ENCODE measurements around the gene ACTR1A. TPM values are rescaled to one million over a fixed set of nuclear protein-coding genes. Genes with fewer than 3 reads are reported as not detected.

The ACTR1A gene
- total RNA-seq, 4 donors from 2014 or later = 212 to 261 (median 252) TPM

DNA sequence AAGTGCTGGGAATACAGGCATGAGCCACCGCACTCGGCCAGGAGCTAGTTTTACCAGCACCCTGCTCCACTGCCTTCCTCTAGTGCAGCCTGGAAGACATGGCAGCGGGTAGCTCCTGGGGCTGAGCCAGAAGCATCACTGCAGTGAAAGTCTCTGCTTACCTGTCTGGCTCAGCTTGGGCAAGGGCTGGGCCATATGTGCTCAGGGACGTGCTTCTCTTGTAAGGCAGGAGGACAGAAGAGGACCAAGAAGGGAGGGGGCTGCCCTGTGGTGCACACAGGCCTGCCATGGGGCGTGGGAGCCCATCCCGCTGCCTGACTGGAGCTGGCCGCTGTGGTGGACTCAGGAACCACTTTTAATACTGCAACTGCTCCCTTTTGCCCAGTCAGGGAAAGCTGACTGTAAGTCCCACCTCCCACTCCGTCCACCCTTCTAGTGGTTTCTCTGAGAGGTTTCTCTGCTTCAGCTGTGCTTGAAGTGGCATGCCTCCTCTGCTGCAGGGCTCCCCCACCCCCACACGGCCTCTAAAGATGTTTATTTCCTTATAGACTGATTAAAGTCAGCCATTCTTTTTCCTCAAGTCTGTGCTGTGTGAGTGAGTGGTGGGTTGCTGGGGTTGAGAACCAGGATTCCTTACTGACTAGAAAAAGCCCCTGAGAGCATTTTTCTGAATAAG lies 25.9 kb downstream of the ACTR1A start:
- TF ChIP-seq, protein P1, sequence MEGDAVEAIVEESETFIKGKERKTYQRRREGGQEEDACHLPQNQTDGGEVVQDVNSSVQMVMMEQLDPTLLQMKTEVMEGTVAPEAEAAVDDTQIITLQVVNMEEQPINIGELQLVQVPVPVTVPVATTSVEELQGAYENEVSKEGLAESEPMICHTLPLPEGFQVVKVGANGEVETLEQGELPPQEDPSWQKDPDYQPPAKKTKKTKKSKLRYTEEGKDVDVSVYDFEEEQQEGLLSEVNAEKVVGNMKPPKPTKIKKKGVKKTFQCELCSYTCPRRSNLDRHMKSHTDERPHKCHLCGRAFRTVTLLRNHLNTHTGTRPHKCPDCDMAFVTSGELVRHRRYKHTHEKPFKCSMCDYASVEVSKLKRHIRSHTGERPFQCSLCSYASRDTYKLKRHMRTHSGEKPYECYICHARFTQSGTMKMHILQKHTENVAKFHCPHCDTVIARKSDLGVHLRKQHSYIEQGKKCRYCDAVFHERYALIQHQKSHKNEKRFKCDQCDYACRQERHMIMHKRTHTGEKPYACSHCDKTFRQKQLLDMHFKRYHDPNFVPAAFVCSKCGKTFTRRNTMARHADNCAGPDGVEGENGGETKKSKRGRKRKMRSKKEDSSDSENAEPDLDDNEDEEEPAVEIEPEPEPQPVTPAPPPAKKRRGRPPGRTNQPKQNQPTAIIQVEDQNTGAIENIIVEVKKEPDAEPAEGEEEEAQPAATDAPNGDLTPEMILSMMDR (IDR thresholded peaks at IDR 0.05 in 4 of 5, conservative IDR thresholded peaks at IDR 0.05 in 1 of 5) = no peak
- TF ChIP-seq POLR2A (IDR thresholded peaks at IDR 0.05) = no peak
- Histone ChIP-seq H3K27me3 (no peaks in the 10 kb centered on the region), H3K4me3 (no peak overlapping the region), H3K27ac (no peak overlapping the region), H3K4me1 (no peaks in the 10 kb centered on the region), H3K9me3 (no peaks in the 10 kb centered on the region), H3K36me3 (peaks cover 0 to 31% of the 10 kb centered on the region in 2 donors)
- intact Hi-C loops (cut with DNase I; ENCODE audit: low total_unique reads) = loop anchor here (5.0 kb wide), 1 partner anchor 54 kb away; the partner anchor contains the start of gene FBXL15
- no peak for ATAC-seq
- in situ Hi-C loops (cut with MboI; ENCODE audit: low sequenced_read_pairs in 4 of 4) = no loop called here
- DNase-seq = no peak

- H3K27me3 ChIP-seq = no peaks in the 10 kb centered on the region
- intact Hi-C loops (cut with DNase I; ENCODE audit: low total_unique reads) (loop anchor here (5.0 kb wide), 1 partner anchor 53 kb away; the partner anchor contains the start of gene FBXL15), in situ Hi-C loops (cut with MboI; ENCODE audit: low sequenced_read_pairs in 4 of 4) (no loop called here)
- H3K9me3 ChIP-seq = no peaks in the 10 kb centered on the region
- DNase-seq = no peak
- H3K4me3 ChIP-seq = no peak overlapping the region
- H3K4me1 ChIP-seq = no peaks in the 10 kb centered on the region
- no peak overlapping the region for H3K27ac ChIP-seq
- no peak for ATAC-seq
- peaks cover 0 to 20% of the 10 kb centered on the region in 2 donors for H3K36me3 ChIP-seq
- no peak for TF ChIP-seq POLR2A (IDR thresholded peaks at IDR 0.05)
- TF ChIP-seq, protein P1 (IDR thresholded peaks at IDR 0.05 in 4 of 5, conservative IDR thresholded peaks at IDR 0.05 in 1 of 5) = no peak
Measured at GRCh38 chr10:102475451-102476040, 27.0 kb downstream of the ACTR1A start.

DNA sequence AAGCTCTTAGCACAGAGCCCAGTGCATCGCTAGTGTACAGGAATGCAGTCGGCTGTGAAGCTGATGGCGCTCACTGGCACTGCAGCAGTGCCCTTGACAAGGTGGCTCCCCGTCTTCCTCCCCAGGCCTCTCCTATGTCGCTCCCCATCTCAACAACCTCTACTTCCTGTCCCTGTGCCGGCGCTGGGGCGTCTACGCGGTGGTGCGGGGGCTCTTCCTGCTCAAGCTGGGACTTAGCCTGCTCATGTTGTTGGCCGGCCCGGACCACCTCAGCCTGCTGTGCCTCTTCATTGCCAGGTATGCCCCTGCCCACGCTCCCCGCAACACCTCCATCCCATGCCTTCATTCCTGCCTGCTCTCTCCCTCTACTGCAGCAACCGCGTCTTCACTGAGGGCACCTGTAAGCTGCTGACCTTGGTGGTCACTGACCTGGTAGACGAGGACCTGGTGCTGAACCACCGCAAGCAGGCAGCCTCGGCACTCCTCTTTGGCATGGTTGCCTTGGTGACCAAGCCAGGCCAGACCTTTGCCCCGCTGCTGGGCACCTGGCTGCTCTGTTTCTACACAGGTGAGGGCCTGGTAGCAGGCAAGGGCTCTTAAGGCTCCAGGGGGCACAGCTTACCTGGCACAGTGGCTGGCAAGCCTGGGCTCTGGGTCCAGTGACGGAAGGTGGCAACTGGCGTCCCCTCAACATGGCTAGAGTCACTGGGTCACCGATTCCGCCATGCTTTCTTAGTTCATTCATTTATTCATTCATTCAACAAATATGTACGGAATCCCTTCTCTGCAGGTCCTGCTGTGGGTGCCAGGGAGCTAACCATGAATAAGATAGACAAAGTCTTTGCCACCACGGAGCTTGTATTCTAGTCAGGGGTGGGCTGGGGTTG lies 28.8 kb downstream of the ACTR1A start:
- Histone ChIP-seq H3K9me3 (no peaks in the 10 kb centered on the region), H3K4me1 (no peaks in the 10 kb centered on the region), H3K4me3 (no peak overlapping the region), H3K27ac (no peak overlapping the region), H3K36me3 (peaks cover 0 to 1% of the 10 kb centered on the region in 2 donors), H3K27me3 (no peaks in the 10 kb centered on the region)
- no peak for ATAC-seq
- in situ Hi-C loops (cut with MboI; ENCODE audit: low sequenced_read_pairs in 4 of 4) = no loop called here
- no peak for DNase-seq
- intact Hi-C loops (cut with DNase I; ENCODE audit: low total_unique reads) = no loop called here
- TF ChIP-seq, protein P1 (IDR thresholded peaks at IDR 0.05 in 4 of 5, conservative IDR thresholded peaks at IDR 0.05 in 1 of 5) = no peak
- TF ChIP-seq POLR2A (IDR thresholded peaks at IDR 0.05) = no peak

- H3K4me3 ChIP-seq = no peak overlapping the region
- DNase-seq (no peak), ATAC-seq (no peak)
- no peaks in the 10 kb centered on the region for H3K4me1 ChIP-seq
- no peak for TF ChIP-seq POLR2A (IDR thresholded peaks at IDR 0.05)
- TF ChIP-seq, protein P1 (IDR thresholded peaks at IDR 0.05 in 4 of 5, conservative IDR thresholded peaks at IDR 0.05 in 1 of 5) = no peak
- H3K9me3 ChIP-seq = no peaks in the 10 kb centered on the region
- no peaks in the 10 kb centered on the region for H3K27me3 ChIP-seq
- no peaks in the 10 kb centered on the region for H3K36me3 ChIP-seq
- in situ Hi-C loops (cut with MboI; ENCODE audit: low sequenced_read_pairs in 4 of 4) (no loop called here), intact Hi-C loops (cut with DNase I; ENCODE audit: low total_unique reads) (no loop called here)
- no peak overlapping the region for H3K27ac ChIP-seq
Measured at GRCh38 chr10:102470579-102471546, 31.6 kb downstream of the ACTR1A start.
